HFFc6 (cell line): ENCODE data around the gene SNED1. TPM values are rescaled to one million over a fixed set of nuclear protein-coding genes. Genes with fewer than 3 reads are reported as not detected.

Source experiments
- DNase-seq: peaks from one replicate; pipeline ENCODE4 v3.0.0-alpha.2; 2018
- H3K27ac Mint-ChIP-seq: 2 replicates; pipeline ENCODE4 v1.8.0; 2020; ENCODE audit warnings: mild to moderate bottlenecking, mixed read lengths
- H3K27me3 Mint-ChIP-seq: 2 replicates; pipeline ENCODE4 v1.8.0; 2021; ENCODE audit warnings: mild to moderate bottlenecking, moderate library complexity, mixed read lengths; ENCODE audit not compliant: insufficient read depth
- H3K36me3 Mint-ChIP-seq: 2 replicates; pipeline ENCODE4 v1.8.0; 2021; ENCODE audit warnings: low read depth, mixed read lengths
- H3K4me1 Mint-ChIP-seq: 2 replicates; pipeline ENCODE4 v1.8.0; 2020; ENCODE audit warnings: low read depth, mixed read lengths
- H3K4me3 Mint-ChIP-seq: 2 replicates; pipeline ENCODE4 v1.8.0; 2020; ENCODE audit warnings: mild to moderate bottlenecking, moderate library complexity, mixed read lengths
- H3K9me3 Mint-ChIP-seq: 2 replicates; pipeline ENCODE4 v1.8.0; 2020; ENCODE audit warnings: mild to moderate bottlenecking, mixed read lengths
- total RNA-seq, 6 experiments: library from RNA; stranded (reverse); fragmentation: NEBNext Ultra II Directional; extraction: Animal tissue kit (Norgen Biotek cat#: 25700); gene quantifications; 2 replicates in 1 of 6; 3 replicates in 5 of 6; pipeline ENCODE4 v1.2.3, GENCODE V29; 2021
- TF ChIP-seq, protein P1 (sequence below): fragments of 200-600 bp; sonication (generic); IDR thresholded peaks from 2 replicates; pipeline ENCODE4 v1.5.0; 2021; ENCODE audit warnings: antibody characterized with exemption, mild to moderate bottlenecking

Gene SNED1
- total RNA-seq, 6 experiments from 2014 or later = 1.2 to 2.1 (median 1.6) TPM

DNA sequence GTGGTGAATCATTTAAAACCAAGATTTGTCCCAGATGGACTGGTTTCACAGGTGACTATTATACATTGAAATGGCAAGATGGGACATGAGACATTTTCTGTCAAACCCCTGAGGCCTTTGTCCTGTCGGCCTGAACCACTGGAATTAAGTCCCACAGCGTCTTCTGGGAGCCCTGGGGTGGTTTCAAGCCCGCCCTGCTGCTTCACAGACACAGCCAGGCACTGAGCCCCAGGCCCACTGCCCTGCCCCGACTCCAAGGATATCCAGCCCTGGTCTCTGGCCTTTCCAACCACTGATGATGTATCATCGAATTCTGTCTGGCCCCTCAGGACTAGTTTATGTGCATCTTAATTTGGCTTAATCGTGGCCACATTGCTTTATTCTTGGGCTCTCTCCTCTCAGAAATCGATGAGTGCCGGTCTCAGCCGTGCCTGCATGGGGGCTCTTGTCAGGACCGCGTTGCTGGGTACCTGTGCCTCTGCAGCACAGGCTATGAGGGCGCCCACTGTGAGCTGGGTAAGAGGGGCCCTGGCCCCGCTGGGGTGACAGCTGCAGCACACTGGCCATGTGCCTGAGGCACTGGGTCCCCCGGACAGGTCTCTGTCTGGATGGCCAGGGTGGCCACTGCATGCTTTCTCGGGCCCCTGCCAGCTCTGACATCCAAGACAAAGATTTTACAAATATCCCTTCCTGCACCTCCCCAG lies 64.1 kb downstream of the SNED1 start:
- Mint-ChIP-seq H3K27me3 (peaks cover 15% of the 10 kb centered on the region), H3K27ac (no peak overlapping the region), H3K36me3 (no peaks in the 10 kb centered on the region), H3K4me3 (no peak overlapping the region), H3K4me1 (no peaks in the 10 kb centered on the region), H3K9me3 (no peaks in the 10 kb centered on the region)
- TF ChIP-seq, protein P1, sequence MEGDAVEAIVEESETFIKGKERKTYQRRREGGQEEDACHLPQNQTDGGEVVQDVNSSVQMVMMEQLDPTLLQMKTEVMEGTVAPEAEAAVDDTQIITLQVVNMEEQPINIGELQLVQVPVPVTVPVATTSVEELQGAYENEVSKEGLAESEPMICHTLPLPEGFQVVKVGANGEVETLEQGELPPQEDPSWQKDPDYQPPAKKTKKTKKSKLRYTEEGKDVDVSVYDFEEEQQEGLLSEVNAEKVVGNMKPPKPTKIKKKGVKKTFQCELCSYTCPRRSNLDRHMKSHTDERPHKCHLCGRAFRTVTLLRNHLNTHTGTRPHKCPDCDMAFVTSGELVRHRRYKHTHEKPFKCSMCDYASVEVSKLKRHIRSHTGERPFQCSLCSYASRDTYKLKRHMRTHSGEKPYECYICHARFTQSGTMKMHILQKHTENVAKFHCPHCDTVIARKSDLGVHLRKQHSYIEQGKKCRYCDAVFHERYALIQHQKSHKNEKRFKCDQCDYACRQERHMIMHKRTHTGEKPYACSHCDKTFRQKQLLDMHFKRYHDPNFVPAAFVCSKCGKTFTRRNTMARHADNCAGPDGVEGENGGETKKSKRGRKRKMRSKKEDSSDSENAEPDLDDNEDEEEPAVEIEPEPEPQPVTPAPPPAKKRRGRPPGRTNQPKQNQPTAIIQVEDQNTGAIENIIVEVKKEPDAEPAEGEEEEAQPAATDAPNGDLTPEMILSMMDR = no peak
- DNase-seq = no peak

DNA sequence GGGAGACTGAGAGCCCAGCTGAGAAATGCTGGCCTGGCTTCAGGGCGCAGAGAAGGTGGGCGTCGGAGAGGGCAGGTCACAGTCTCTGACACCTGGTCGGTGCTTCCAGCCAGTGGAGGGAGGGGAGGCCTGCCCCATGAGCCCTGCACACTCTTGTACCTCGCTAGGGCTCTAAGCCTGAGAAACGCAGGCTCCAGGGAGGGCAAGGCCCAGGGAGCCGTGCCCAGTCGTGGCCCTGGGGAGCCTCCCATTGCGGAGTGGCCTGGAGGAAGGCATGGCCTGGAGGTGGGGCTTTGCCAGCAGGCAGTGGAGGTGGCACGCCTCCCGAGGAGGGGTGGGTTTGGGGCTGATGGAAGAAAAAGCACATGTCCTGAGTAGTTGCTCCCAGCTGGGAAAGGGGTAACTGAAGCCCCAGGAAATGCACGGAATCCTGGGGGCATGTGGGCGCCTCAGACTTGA lies 64.7 kb downstream of the SNED1 start:
- Mint-ChIP-seq H3K27me3 (peaks cover 17% of the 10 kb centered on the region), H3K4me3 (no peak overlapping the region), H3K27ac (no peak overlapping the region), H3K9me3 (no peaks in the 10 kb centered on the region), H3K36me3 (no peaks in the 10 kb centered on the region), H3K4me1 (no peaks in the 10 kb centered on the region)
- TF ChIP-seq, protein P1 = no peak
- DNase-seq = no peak

DNA sequence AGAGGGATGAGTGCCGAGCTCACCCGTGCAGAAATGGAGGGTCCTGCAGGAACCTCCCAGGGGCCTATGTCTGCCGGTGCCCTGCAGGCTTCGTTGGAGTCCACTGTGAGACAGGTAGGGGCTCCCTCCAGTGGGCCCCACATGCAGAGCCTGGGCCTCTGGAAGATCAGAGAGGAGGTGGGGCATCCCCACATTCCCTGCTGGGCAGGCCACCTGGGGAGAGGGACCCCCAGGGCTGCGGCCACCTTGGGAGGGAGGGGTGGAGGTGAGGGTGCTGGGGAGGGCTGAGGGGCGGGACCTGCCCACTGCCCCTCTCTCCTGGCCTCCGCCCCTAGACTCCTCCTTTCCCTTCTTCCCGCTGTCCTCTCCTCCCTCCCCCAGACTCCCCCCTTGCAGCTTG lies 65.2 kb downstream of the SNED1 start:
- no peaks in the 10 kb centered on the region for H3K36me3 Mint-ChIP-seq
- TF ChIP-seq, protein P1 = no peak; the same call in 1 of the 2 replicates
- H3K27me3 Mint-ChIP-seq = peaks cover 21% of the 10 kb centered on the region
- H3K4me1 Mint-ChIP-seq = no peaks in the 10 kb centered on the region
- no peak for DNase-seq
- no peak overlapping the region for H3K4me3 Mint-ChIP-seq
- no peak overlapping the region for H3K27ac Mint-ChIP-seq
- no peaks in the 10 kb centered on the region for H3K9me3 Mint-ChIP-seq

DNA sequence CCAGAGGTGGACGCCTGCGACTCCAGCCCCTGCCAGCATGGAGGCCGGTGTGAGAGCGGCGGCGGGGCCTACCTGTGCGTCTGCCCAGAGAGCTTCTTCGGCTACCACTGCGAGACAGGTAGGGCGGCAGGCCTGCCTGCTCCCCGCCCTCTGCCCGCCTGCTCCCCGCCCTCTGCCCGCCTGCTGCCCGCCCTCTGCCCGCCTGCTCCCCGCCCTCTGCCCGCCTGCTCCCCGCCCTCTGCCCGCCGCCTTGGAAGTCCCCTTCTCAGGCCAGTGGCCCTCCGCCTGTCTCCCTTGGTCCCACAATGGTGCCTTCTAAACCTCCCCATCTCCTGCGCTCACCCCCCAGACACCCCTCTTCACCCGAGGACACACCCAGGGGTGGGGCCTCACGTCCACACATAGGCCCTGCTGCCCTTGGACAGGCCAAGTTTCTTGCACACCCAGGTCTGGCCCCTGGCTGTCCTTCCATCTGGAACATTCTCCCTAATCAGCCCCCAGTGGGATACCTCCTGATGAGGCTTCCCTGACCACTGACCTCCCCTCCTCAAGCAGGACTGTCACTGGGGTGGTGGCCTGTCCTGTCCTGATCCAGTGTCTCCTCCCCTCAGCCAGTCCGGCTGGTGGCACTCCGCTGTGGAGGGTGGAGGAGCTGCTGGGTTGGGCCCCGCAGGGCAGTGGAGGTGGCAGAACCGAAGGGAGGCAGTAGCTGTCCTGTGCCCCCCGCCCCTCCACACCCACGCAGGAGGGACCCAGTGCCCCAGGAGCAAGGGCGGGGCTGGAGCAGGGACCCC lies 65.8 kb downstream of the SNED1 start:
- no peaks in the 10 kb centered on the region for H3K9me3 Mint-ChIP-seq
- H3K4me1 Mint-ChIP-seq = no peaks in the 10 kb centered on the region
- H3K36me3 Mint-ChIP-seq = no peaks in the 10 kb centered on the region
- no peak for DNase-seq
- H3K4me3 Mint-ChIP-seq = no peak overlapping the region
- H3K27me3 Mint-ChIP-seq = peaks cover 17% of the 10 kb centered on the region
- TF ChIP-seq, protein P1 = no peak
- no peak overlapping the region for H3K27ac Mint-ChIP-seq

DNA sequence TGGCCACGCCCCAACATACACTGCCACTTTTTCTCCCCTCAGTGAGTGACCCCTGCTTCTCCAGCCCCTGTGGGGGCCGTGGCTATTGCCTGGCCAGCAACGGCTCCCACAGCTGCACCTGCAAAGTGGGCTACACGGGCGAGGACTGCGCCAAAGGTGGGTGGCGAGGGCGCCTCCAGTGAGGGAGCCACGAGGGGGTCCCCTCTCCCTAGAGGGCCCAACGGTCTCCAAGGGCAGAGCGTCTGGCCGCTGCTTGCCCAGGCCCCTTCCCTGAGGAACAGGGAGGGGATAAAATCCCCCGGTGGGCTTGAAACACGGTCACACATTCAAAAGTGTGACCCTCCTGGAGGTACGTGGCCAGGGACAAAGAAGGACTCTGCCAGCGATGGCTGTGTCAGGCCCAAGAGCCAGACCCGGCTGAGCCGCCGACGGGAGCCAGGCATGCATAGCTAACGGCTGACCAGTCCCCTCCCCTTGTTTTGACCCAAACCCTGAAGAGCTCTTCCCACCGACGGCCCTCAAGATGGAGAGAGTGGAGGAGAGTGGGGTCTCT lies 66.5 kb downstream of the SNED1 start:
- TF ChIP-seq, protein P1 = no peak
- H3K36me3 Mint-ChIP-seq = no peaks in the 10 kb centered on the region
- H3K27me3 Mint-ChIP-seq = peaks cover 14% of the 10 kb centered on the region
- H3K27ac Mint-ChIP-seq = no peak overlapping the region
- no peaks in the 10 kb centered on the region for H3K9me3 Mint-ChIP-seq
- no peak for DNase-seq
- H3K4me3 Mint-ChIP-seq = no peak overlapping the region
- H3K4me1 Mint-ChIP-seq = no peaks in the 10 kb centered on the region
